Neural cell (in vitro differentiated cells): ENCODE data around the gene SCAANT1. TPM values are rescaled to one million over a fixed set of nuclear protein-coding genes. Genes with fewer than 3 reads are reported as not detected.
A peak's percentile ranks its signal among the peaks of the same experiment; 100 is the strongest.

Experiments used
- H2AFZ ChIP-seq: fragments of 200-600, 300-800 bp; sonication (generic), shearing (Covaris generic); 2 replicates; pipeline ENCODE4 v1.6.0; 2014; ENCODE audit warnings: low read depth, mild to moderate bottlenecking, antibody characterized with exemption, low read length, moderate library complexity
- H3F3A ChIP-seq: fragments of 200-600 bp; shearing (Covaris generic); 2 replicates; pipeline ENCODE4 v1.6.1; 2016; ENCODE audit warnings: mild to moderate bottlenecking, moderate library complexity, mixed read lengths, antibody characterized with exemption, low read length; ENCODE audit not compliant: insufficient read depth, poor library complexity, severe bottlenecking
- H3K27ac ChIP-seq: fragments of 200-600, 300-800 bp; sonication (generic), shearing (Covaris generic); 2 replicates; pipeline ENCODE4 v1.5.1; 2014; ENCODE audit warnings: mild to moderate bottlenecking, low read length, moderate library complexity
- H3K27me3 ChIP-seq: fragments of 300-800, 200-600 bp; sonication (generic), shearing (Covaris generic); 2 replicates; pipeline ENCODE4 v1.6.0; 2014; ENCODE audit warnings: mild to moderate bottlenecking, low read depth, low read length, moderate library complexity; ENCODE audit not compliant: insufficient read depth
- H3K36me3 ChIP-seq: fragments of 300-800, 200-600 bp; sonication (generic), shearing (Covaris generic); 2 replicates; pipeline ENCODE4 v1.5.1; 2014; ENCODE audit warnings: mild to moderate bottlenecking, antibody characterized with exemption, low read length, moderate library complexity; ENCODE audit not compliant: insufficient read depth
- H3K4me2 ChIP-seq: fragments of 300-800, 200-600 bp; sonication (generic), shearing (Covaris generic); 2 replicates; pipeline ENCODE4 v1.6.0; 2014; ENCODE audit warnings: mild to moderate bottlenecking, low read length
- H3K4me3 ChIP-seq: fragments of 300-800, 200-600 bp; sonication (generic), shearing (Covaris generic); 2 replicates; pipeline ENCODE4 v1.5.1; 2014; ENCODE audit warnings: mild to moderate bottlenecking, low read length, moderate library complexity
- H3K79me2 ChIP-seq: fragments of 200-600 bp; shearing (Covaris generic); replicated peaks from 2 replicates; pipeline ENCODE4 v1.6.0; 2014; ENCODE audit warnings: mild to moderate bottlenecking, low read length, moderate library complexity; ENCODE audit not compliant: insufficient read depth
- H3K9ac ChIP-seq: fragments of 300-800, 200-600 bp; sonication (generic), shearing (Covaris generic); 2 replicates; pipeline ENCODE4 v1.6.1; 2016; ENCODE audit warnings: mild to moderate bottlenecking, low read length, mixed read lengths
- H3K9me2 ChIP-seq: fragments of 200-600 bp; shearing (Covaris generic); 2 replicates; pipeline ENCODE4 v1.6.1; 2016; ENCODE audit warnings: mild to moderate bottlenecking, low read length, mixed read lengths; ENCODE audit not compliant: insufficient read depth
- H3K9me3 ChIP-seq: fragments of 200-600, 300-800 bp; sonication (generic), shearing (Covaris generic); 2 replicates; pipeline ENCODE4 v1.6.1; 2016; ENCODE audit warnings: mild to moderate bottlenecking, mixed run types, low read length, moderate library complexity, mixed read lengths
- H4K20me1 ChIP-seq: fragments of 200-600 bp; shearing (Covaris generic); 2 replicates; pipeline ENCODE4 v1.6.1; 2016; ENCODE audit warnings: mild to moderate bottlenecking, mixed run types; ENCODE audit not compliant: insufficient read depth
- EP300 ChIP-seq: fragments of 450-650 bp; conservative IDR thresholded peaks from 2 replicates; pipeline ENCODE4 v1.6.1; 2014; ENCODE audit warnings: antibody characterized with exemption, mild to moderate bottlenecking, moderate library complexity; ENCODE audit not compliant: poor library complexity, severe bottlenecking
- EZH2 ChIP-seq: fragments of 200-600, 300-800 bp; shearing (Covaris generic), sonication (generic); IDR thresholded peaks from 2 replicates; pipeline ENCODE4 v1.6.1; 2014; ENCODE audit warnings: antibody characterized with exemption, low read length, borderline replicate concordance, mild to moderate bottlenecking; ENCODE audit not compliant: insufficient read depth, poor library complexity, severe bottlenecking
- MXI1 ChIP-seq: fragments of 450-650 bp; conservative IDR thresholded peaks from 2 replicates; pipeline ENCODE4 v1.6.1; 2014; ENCODE audit warnings: antibody characterized with exemption, mild to moderate bottlenecking; ENCODE audit not compliant: poor library complexity, severe bottlenecking
- POLR2AphosphoS5 ChIP-seq: IDR thresholded peaks from 2 replicates; pipeline ENCODE4 v1.6.1; 2012
- RAD21 ChIP-seq: fragments of 450-650 bp; conservative IDR thresholded peaks from 2 replicates; pipeline ENCODE4 v1.6.1; 2014; ENCODE audit warnings: antibody characterized with exemption, mild to moderate bottlenecking, moderate library complexity
- SMC3 ChIP-seq: fragments of 450-650 bp; conservative IDR thresholded peaks from 2 replicates; pipeline ENCODE4 v1.6.1; 2014; ENCODE audit warnings: antibody characterized with exemption, mild to moderate bottlenecking, moderate library complexity; ENCODE audit not compliant: poor library complexity
- TAF1 ChIP-seq: IDR thresholded peaks from 2 replicates; pipeline ENCODE4 v1.6.1; 2012; ENCODE audit warnings: low read depth
- polyA minus RNA-seq: library from RNA; depleted of rRNA, polyadenylated mRNA; stranded (reverse); fragments of >200 nt; gene quantifications from 2 replicates; pipeline ENCODE4 v1.2.3, GENCODE V29; 2014
- polyA plus RNA-seq: library from polyadenylated mRNA; depleted of rRNA; stranded (reverse); fragments of >200 nt; gene quantifications from 2 replicates; pipeline ENCODE4 v1.2.3, GENCODE V29; 2014
- TF ChIP-seq, protein P1 (sequence below): IDR thresholded peaks from 2 replicates; pipeline ENCODE4 v1.6.1; 2012; ENCODE audit warnings: borderline replicate concordance
- TF ChIP-seq, protein P2 (sequence below): fragments of 450-650 bp; IDR thresholded peaks from 2 replicates; pipeline ENCODE4 v1.5.1; 2014; ENCODE audit warnings: antibody characterized with exemption, mild to moderate bottlenecking, moderate library complexity; ENCODE audit not compliant: poor library complexity, severe bottlenecking

Gene SCAANT1
- polyA plus RNA-seq (not detected in 2 replicates), polyA minus RNA-seq (not detected in 2 replicates)

DNA sequence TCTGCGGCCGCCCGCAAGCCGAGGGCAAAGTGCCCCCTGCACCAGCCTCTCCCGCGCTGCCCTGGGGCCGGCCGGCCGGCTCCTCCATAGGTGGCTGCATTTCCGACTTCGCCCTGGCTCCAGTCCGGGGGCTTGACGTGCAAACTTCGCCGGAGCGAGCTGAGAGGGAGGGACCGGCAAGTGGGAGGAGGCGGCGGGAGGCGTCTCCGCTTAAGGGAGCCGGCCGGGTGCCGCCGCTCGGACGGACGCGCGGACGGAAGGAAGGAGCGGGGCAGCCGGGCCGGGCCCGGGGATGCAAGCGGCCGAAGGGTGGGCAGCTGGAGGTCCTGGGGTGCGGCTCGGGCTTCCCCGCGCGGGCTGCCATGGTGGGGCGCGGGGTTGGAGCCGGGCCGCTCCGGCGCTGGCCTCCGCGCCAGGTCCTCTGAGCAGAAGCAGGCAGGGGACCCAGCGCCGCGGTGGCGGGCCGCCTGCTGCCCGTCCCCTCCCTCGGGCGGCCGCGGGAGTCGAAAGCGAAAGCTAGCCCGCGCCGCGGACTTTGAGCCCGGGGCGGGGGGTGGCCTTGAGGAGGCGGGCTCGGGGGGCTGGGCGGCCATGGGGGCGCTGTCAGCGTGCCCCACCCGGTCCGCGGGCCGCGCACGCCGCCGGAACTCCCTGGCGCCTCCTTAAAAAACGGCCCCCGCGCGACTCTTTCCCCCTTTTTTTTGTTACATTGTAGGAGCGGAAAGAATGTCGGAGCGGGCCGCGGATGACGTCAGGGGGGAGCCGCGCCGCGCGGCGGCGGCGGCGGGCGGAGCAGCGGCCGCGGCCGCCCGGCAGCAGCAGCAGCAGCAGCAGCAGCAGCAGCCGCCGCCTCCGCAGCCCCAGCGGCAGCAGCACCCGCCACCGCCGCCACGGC is at the start of gene SCAANT1:
SCAANT1 (minus strand) TSS at position 511 of the 895 bp plus-strand sequence.
- H3K27me3 ChIP-seq: no peaks in the 10 kb centered on the region
- no peaks in the 10 kb centered on the region for H3K9me2 ChIP-seq
- H3K79me2 ChIP-seq: peaks cover 10% of the 10 kb centered on the region
- peaks cover 4% of the 10 kb centered on the region for H3F3A ChIP-seq
- H3K9ac ChIP-seq: peak within 1 kb of the TSS; percentile 73
- peak within 1 kb of the TSS; percentile 24 for H3K27ac ChIP-seq
- H3K4me3 ChIP-seq: peak within 1 kb of the TSS; percentile 86
- no peaks in the 10 kb centered on the region for H4K20me1 ChIP-seq
- H2AFZ ChIP-seq: peak within 1 kb of the TSS; percentile 21
- H3K4me2 ChIP-seq: peak within 1 kb of the TSS; percentile 70
- TF ChIP-seq, protein P1, sequence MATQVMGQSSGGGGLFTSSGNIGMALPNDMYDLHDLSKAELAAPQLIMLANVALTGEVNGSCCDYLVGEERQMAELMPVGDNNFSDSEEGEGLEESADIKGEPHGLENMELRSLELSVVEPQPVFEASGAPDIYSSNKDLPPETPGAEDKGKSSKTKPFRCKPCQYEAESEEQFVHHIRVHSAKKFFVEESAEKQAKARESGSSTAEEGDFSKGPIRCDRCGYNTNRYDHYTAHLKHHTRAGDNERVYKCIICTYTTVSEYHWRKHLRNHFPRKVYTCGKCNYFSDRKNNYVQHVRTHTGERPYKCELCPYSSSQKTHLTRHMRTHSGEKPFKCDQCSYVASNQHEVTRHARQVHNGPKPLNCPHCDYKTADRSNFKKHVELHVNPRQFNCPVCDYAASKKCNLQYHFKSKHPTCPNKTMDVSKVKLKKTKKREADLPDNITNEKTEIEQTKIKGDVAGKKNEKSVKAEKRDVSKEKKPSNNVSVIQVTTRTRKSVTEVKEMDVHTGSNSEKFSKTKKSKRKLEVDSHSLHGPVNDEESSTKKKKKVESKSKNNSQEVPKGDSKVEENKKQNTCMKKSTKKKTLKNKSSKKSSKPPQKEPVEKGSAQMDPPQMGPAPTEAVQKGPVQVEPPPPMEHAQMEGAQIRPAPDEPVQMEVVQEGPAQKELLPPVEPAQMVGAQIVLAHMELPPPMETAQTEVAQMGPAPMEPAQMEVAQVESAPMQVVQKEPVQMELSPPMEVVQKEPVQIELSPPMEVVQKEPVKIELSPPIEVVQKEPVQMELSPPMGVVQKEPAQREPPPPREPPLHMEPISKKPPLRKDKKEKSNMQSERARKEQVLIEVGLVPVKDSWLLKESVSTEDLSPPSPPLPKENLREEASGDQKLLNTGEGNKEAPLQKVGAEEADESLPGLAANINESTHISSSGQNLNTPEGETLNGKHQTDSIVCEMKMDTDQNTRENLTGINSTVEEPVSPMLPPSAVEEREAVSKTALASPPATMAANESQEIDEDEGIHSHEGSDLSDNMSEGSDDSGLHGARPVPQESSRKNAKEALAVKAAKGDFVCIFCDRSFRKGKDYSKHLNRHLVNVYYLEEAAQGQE: peak; percentile 17
- TF ChIP-seq TAF1: no peak
- no peak for TF ChIP-seq RAD21
- no peak for TF ChIP-seq SMC3
- no peak for TF ChIP-seq EP300
- TF ChIP-seq MXI1: peak; percentile 25
- TF ChIP-seq, protein P2, sequence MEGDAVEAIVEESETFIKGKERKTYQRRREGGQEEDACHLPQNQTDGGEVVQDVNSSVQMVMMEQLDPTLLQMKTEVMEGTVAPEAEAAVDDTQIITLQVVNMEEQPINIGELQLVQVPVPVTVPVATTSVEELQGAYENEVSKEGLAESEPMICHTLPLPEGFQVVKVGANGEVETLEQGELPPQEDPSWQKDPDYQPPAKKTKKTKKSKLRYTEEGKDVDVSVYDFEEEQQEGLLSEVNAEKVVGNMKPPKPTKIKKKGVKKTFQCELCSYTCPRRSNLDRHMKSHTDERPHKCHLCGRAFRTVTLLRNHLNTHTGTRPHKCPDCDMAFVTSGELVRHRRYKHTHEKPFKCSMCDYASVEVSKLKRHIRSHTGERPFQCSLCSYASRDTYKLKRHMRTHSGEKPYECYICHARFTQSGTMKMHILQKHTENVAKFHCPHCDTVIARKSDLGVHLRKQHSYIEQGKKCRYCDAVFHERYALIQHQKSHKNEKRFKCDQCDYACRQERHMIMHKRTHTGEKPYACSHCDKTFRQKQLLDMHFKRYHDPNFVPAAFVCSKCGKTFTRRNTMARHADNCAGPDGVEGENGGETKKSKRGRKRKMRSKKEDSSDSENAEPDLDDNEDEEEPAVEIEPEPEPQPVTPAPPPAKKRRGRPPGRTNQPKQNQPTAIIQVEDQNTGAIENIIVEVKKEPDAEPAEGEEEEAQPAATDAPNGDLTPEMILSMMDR: peak; percentile 29
- TF ChIP-seq EZH2: no peak
- peak; percentile 37 for TF ChIP-seq POLR2AphosphoS5
- H3K36me3 ChIP-seq: no peaks in the 10 kb centered on the region
- H3K9me3 ChIP-seq: no peaks in the 10 kb centered on the region

GRCh38 chr3:63961891-63962290 is 49.7 kb upstream of the SCAANT1 start:
- Histone ChIP-seq H3K79me2 (no peaks in the 10 kb centered on the region), H3K9ac (no peak overlapping the region), H3K27me3 (no peaks in the 10 kb centered on the region), H3K9me2 (no peaks in the 10 kb centered on the region), H3K27ac (no peak overlapping the region), H3K4me3 (no peak overlapping the region), H3K9me3 (no peaks in the 10 kb centered on the region), H4K20me1 (no peaks in the 10 kb centered on the region), H3K4me2 (no peak overlapping the region), H3F3A (no peaks in the 10 kb centered on the region), H3K36me3 (no peaks in the 10 kb centered on the region), H2AFZ (no peak overlapping the region)
- TF ChIP-seq POLR2AphosphoS5 (no peak), MXI1 (no peak), TAF1 (no peak), SMC3 (peak; percentile 65), EZH2 (no peak), EP300 (no peak), RAD21 (peak; percentile 63)
- TF ChIP-seq, protein P2: peak; percentile 65
- TF ChIP-seq, protein P1: no peak
